Measurements from ENCODE around the gene RCAN2.

- TF ChIP-seq CTCF (IDR thresholded peaks at IDR 0.05) (no peak), POLR2A (IDR thresholded peaks at IDR 0.05) (no peak)
Measured at GRCh38 chr6:46265373-46265772, 225.9 kb downstream of the RCAN2 start.
